ENCODE results near the gene SMC3.
"Not testable (repeated sequence)": the region's sequence is repeated elsewhere in the genome, so short reads cannot be mapped to it uniquely, and the experiment has no call there.

SMC3 gene

DNA sequence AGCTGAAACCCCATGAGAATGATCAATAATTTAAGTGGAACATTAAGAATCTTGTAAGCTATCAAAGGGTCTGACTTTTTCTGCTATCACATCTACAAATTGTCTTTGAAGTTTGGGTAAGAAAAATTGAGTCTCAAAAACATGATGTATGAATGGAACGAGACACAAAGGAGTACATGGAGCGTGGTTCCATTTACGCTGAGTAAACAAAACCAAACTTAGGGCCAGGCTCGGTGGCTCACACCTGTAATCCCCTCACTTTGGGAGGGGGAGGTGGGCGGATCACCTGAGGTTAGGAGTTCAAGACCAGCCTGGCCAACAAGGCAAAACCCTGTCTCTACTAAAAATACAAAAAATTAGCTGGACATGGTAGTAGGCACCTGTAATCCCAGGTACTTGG lies 24.3 kb downstream of the SMC3 start:
- no peak for DNase-seq

DNA sequence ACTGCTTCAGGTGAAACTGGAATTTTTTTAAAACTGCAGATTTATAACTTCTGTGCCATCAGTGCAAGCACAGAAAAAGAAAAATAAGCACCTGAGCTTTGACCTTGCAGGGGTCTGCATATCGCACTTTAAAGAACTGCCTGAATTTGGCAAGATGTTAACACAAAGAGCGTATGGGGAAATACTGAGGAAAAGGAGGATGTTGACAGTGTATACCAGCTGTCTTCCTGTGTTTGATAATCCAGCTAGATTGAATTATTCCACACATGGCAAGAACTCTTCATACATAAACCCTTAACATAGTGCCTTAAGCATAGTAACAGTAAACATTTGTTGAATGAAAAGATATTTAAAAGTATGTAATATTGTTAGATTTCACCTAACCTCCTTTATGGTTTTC lies 30.0 kb downstream of the SMC3 start:
- DNase-seq: no peak

DNA sequence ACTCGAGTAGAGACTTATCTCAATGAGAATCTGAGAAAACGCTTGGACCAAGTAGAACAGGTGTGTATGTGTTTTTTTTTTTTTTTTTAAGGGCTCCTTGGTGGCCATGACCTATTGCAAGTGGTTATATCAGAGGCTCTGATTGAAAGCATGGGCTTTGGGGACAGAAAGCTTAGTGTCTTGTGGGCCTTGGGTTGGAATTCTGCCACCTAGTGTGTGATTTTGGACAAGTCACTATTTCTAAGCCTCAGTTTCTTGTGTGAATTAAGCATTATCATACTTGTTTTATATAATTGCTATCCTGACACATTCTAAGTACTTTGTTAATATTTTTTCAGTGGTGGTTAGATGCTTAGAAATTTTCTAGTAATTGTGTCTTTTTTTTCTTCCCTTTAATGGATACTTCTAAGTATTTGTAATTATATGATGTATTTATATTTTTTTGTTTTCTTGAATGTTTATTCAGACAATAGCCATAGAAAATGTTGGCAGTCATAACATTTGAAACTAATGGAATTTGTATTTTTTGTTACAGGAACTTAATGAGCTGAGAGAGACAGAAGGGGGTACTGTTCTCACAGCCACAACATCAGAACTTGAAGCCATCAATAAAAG lies 33.1 kb downstream of the SMC3 start:
- no peak for DNase-seq

DNA sequence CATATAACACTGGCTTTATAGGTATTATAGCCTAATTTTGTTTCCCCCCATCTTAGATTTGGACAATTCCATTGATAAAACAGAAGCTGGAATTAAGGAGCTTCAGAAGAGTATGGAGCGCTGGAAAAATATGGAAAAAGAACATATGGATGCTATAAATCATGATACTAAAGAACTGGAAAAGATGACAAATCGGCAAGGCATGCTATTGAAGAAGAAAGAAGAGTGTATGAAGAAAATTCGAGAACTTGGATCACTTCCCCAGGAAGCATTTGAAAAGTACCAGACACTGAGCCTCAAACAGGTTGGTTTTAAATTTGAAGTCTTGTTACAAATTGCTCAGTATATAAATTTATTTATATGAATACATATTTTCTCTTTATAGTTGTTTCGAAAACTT lies 34.1 kb downstream of the SMC3 start:
- DNase-seq: no peak

DNA sequence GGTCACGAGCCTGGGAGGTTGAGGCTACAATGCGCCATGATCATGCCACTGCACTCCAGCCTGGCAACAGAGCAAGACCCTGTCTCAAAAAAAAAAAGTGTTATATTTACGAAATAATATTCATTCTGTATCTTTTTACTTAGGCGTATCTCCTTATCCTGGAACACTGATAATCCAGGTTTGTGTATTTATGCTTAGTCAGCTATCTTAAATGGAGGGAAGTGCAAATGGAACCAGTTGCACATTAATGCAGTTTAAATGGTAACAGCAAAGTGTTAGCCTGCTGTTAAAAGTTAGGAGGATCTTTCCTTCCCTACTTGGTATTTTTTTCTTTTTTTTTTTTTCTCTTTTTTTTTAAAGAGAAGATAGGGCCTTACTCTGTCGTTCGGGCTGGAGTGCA lies 40.6 kb downstream of the SMC3 start:
- DNase-seq: no peak

DNA sequence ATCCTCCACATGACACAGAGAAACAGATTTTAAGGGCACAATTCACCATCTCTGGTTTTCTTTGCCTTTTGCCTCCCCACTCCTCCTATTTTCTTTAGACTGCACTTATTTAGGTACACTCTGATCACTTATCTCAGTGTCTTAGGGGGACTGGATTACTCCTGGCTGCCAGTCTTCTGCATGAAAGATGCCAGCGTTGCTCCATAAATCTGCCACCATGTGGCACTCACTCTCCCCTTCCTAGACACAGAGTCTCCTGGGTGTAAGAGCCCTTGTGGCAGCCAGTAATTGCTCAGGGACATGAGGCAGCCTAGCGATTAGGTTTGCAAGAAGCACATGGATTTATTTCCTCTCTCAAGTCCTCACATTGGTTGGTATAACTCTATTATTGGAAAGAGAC lies 42.1 kb downstream of the SMC3 start:
- no peak for DNase-seq

DNA sequence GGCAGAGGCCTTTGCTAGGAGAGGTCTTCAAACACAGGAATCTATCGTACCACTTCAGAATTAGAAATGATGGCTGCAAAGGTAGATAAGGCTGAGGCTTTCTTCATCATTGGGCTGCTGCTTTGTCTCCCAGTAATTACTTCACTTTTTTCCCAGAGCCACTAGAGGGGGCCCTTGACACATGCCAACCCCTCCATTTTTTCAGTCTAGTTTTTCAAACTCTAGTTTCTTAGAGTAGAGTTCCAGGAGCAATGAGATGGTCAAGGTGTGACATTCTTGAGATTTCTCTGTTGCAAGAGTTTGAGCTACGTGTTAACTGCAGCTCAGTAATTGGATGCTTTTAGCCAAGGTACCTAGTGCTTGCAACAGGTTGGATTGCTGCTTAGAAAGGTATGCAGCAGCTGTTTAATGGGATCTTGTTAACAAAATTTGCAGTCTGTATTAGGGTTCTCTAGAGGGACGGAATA lies 42.8 kb downstream of the SMC3 start:
- peak; percentile 24 for DNase-seq

DNA sequence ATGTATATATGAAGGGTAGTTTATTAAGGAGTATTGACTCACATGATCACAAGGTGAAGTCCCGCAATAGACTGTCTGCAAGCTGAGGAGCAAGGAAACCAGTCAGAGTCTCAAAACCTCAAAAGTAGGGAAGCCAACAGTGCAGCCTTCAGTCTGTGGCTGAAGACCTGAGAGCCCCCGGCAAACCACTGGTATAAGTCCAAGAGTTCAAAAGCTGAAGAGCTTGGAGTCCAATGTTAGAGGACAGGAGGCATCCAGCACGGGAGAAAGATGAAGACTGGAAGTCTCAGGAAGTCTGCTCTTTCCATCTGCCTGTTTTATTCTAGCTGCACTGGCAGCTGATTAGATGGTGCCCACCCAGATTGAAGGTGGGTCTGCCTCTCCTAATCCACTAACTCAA lies 43.3 kb downstream of the SMC3 start:
- not testable (repeated sequence) for DNase-seq

DNA sequence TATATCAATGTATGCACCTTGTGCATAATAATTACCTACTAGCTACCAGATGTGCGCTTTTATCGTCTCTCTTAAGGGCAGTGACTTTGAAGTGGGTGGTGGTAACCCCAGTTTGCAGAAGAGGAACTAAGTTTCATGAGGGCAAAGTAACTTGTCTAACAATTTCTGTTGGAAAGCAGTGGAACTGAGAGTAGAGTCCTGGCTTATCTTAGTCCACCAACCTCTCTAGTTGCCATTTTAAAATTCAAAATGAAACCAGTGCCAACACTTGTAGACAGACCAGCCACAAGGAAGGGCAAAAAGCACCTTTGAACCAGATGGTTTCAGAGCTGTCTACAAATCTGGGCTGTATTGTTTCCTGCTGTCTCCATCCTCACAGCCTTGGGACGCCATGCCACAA lies 44.6 kb downstream of the SMC3 start:
- no peak for DNase-seq

DNA sequence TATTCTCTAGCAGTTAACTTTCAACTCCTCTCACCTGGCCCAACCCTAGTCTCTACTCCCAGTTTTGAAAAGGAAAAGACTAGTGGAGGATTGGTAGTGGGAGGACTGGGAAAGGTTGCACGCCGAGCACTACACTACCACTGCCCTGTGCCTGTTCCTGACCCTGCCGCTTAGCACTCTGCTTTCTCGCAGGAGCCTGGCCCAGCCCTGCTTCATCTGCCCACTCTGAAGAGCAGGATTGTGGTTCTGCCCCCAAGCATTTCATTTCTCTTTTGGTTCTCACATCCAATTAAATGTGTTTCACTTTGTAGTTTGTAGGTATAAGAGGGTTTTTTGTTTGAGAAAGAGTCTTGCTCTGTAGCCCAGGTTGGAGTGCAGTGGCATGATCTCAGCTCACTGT lies 45.1 kb downstream of the SMC3 start:
- DNase-seq: no peak

DNA sequence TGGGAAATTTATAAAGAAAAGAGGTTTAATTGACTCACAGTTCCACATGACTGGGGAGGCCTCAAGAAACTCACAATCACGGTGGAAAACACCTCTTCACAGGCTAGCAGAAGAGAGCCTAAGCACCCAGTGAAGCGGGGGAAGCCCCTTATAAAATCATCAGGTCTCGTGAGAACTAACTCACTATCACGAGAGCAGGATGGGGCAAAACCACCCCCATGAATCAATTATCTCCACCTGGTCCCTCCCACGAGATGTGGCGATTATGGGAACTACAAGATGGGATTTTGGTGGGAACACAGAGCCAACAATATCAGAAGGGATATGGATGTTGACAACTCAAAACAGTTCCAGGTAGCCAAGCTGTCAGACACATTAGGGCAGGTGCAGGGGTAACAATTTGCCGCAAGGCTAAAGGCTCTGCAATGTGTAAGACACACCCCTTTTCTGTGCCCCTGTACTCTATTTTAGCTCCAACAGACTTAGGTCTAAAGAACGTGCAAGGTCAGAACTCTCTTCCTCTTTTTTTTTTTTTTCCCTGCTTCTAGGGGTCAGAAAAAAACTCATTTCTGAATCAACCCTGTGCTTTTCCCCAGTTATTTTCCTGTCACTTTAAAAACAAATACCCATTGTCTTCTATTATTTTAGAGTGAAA lies 46.0 kb downstream of the SMC3 start:
- no peak for DNase-seq

DNA sequence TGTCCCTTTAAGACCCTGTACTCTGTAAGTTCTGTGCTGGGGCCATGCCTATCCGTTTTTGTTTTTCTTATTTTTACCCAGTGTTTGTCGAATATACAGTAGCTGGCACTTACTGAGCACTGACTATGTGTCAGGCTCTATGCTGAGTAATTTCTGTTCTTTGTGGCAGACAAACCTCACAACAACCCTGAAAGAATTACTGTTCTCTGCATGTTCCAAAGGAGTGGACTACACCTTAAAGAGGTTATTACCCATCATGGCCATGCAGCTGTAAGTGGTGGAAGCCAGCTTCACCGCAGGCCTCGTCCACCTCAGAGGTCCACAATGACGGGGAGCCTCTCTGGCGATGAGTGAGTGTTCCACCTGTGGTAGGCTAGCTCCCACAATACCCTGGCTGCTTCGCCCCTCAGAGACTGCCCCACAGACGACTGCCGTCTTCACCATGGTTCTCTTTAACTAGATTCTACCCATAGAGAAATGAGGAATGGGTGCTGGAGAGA lies 46.6 kb downstream of the SMC3 start:
- no peak for DNase-seq

DNA sequence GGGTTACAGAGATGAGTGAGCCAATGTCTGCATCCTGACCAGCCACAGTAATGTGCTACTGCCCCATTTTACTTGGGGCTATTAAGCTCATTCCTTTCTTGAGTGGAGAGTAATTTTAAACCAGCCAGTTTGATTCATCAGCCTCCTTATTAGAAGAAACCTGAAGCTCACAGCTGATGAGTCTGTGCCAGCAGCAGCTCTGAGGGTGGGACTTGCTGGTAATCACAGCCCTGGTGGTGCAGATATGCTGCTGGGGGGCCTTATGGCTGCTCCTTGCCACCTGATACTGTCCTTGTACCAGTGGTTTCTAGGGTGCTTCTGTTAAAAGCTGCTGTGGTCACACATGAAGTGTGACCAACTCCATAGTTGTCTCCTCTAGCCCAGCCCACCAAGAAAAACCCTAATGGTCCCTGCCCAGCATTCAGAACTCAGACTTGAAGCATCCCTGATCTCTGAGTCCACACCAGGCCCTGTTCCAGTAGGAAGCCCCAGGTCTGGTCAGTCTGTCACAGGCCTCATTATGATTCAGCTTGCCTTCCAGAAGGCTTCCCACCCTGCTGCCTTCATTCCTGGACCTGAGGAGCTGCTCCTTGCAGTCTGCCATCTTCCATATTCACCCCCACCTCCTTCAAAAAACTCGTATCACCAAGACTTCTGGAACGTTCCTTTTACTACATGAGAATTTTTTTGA lies 47.7 kb downstream of the SMC3 start:
- no peak for DNase-seq

DNA sequence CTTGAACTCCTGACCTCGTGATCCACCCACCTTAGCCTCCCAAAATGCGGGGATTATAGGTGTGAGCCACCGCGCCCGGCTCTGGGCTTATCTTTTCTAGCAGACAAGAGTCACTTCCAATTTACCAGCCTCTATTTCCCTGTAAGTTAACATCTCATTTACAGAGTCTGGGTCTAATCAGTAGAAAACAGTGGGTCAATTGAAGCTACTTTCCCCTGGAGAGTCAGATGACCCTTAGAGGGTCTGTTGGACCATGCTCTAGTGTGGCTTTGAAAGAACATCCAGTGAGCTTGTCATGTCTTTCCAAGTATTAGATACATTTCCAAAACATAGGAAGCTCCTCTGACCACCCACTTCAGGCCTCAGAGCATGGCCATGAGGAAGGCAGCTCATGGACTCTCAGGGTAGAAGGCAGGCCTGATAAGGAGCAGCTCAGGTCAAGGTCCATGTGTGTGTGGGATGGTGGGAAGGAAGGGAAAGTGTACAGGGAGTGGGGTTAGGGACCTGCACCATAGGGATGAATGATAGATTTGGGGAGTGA lies 49.1 kb downstream of the SMC3 start:
- no peak for DNase-seq

DNA sequence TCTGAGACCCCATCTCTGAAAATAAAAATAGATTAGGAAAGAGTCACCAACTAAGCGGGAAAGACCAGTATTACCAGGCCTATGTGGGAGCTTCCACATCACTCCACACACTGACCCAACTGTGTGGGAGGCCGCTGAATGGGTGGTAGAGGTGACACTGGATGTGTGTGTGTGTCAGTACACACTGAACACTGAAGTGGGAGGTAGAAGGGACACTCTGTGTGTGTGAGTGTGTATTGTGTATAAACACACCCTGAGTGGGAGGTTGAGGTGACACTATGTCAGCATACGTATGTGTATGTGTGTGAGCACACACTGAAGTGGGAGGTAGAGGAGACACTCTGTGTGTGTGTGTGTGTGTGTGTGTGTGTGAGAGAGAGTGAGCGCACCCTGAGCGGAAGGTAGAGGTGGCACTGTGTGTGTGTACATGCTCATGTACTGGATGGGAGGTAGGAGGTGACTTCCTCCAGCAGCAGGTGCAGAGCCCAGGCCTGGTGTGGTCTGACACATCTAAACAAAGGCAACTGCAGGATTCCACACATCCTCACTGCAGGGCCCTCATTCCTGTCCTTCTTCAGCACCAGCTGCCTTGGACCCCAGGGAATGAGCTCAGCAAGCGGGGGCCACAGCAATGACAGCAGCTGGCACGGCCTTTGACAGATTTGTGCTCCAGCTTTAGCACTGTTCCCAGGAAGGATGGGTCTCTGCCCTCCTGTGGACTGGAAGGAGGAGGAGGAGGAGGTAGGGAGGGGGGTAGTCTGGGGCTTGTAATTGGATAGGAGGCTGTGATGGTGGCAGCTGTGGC lies 50.1 kb downstream of the SMC3 start:
- DNase-seq: no peak

DNA sequence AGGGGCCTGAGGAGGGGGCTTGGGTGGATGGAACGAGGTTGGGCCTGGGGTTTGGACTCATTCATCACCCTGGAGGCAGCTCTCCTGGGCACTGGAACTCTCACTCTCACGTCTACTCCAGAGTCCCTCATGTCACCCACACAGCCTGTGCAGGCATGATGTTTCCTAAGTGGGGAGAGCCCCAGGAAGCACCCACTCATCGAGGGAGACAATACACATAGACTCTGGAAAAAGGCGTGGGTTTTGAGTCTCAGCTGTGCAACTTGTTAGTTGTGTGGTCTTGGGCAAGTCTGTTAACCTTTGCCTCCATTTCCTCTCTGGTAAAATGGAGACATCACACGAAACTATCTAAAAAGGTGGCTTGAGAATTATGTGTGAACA lies 50.7 kb downstream of the SMC3 start:
- no peak for DNase-seq

DNA sequence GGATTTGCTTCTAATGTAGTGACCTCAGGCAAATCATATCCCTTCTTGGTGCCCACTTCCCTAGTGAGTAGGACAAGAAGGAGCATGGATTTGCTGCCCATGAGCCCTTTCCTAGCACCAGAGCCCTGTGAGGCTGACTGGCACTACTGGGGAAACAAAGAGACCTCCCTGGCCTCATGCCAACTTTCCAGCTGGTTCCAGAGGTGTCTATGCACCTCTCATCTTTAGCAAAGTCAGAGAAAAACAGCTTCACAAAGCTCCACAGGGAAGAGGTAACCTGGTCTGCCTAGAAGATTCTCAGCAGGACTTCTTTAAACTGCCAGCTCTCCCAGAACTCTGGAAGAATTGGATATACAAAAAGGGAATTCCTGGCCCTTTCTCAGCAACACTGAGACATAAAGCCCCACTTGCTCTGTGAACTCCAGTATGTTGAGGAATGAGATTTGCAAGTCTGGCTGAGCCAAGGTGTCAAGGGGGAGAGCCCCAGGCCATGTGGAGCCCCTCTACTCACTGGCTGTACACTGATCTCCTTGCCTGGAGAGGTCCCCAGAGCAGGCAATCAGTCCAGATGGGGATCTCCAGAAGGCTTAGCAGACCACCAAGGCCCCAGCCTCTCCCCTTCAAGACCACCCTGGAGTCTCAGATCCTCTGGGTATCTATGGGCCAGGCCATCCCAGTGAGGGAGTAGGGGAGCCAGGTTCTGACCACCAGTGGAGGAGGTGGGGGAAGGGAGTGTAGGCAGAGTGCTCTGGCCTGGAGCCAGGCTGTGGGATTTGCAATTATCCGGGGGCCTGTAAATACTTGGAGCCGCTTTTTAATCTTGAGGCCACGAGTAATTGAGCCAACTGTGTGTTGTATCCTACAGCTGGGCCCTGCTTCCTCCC lies 52.3 kb downstream of the SMC3 start:
- no peak for DNase-seq

DNA sequence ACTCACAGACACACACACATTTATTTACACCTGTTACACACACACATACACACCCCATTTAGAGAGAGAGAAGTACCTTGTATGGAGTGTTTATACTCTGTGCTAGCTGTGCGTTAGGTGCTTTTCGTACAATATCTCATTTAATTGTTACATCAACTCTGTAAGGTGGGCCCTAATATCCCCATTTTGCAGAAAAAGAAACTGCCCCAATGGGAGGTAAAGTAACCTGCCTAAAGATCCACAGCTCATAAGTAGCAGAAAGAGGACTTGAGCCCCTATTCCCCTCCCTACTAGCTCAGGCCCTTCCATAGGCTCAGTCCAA lies 52.9 kb downstream of the SMC3 start:
- no peak for DNase-seq

DNA sequence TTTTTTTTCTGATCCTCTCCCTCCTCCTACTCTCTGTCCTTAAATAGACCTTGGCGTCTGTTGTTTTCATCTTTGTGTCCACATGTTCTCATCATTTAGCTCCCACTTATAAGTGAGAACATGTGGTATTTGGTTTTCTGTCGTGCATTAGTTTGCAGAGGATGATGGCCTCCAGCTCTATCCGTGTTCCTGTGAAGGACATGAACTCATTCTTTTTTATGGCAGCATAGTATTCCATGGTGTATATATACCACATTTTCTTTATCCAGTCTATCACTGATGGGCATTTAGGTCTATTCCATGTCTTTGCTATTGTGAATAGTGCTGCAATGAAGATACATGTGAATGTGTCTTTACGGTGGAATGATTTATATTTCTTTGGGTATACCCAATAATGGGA lies 55.8 kb downstream of the SMC3 start:
- not testable (repeated sequence) for DNase-seq

DNA sequence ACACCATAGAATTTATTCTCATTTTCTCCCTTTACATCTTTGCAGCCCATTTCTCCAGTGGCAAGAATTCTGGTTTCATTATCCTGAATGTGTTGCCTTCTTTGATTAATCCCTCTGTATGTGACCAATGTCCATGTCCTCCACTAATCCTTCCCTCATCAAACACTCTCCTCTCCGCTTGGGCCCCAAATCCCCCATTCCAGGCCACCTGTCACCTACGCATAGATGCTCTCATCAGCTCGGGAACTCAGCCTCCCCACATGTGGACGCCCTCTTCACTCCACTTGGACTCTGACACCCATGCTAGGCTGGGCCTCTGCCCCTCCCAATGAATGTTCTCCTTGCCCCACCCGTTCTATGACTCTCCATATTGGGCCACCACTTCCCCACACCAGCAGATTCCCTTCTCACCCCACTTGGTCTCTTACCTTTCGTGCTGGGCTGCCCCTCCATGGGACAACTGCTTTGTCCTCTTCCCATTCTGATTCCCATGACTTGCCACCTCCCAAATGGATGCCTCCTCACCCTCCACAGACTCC lies 57.9 kb downstream of the SMC3 start:
- DNase-seq: no peak

DNA sequence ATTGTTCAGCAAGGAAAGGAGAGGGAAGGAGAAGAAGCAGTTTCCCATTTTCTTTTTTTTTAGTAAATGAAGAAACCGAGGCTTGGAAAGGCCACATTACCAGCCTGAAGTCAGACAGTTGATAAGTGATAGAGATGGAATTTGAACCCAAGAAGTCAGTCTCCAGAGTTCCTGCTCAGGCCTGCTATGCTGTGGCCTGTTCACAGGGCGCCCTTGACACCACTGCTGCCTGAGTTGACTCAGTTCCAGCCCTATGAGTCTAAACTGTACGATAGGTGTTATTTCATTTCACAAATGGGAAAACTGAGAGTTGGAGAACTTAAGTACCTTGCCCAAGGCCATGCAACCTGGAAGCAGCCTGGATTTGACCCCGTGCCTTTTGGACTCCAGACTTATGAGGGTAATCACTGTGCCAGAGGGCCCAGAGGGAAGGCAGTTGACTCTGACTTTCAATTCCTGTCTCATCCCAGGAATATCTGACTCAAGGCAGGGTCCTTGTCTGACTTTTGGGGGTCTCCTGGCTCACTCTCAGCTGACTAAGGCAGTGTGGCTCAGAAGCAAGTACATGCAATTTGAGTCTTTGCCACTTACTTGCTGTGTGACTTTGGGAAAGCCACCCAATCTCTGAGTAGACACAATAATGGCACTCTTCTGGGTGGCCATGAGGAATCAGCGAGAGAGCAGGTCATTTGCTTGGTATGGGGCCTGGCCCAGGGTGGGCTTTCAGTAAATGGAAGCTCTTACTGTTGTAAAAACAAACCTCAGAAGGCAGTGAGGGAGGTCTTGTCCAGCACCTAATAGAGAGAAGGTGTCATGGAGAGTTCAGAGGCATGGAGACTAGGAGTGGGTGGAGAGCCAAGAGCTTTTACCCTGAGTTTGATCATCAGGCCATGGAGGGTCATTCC lies 58.7 kb downstream of the SMC3 start:
- no peak for DNase-seq

Measured in 8988T (cell line).